H1 (cell line): ENCODE data around the gene SEMA3D.

ENCODE experiments used
- RAD21 ChIP-seq, 2 experiments: IDR thresholded peaks in 1 of 2; conservative IDR thresholded peaks in 1 of 2; 2 replicates each; pipeline ENCODE4 v1.6.1; 2011; ENCODE audit warnings: low read depth in 2 of 2, low read length in 2 of 2, improper control_type of control experiment in 1 of 2, inconsistent platforms in 1 of 2, mild to moderate bottlenecking in 1 of 2, moderate library complexity in 1 of 2
- RNF2 ChIP-seq: fragments of 200-900, 300-1000 bp; sonication (generic); IDR thresholded peaks from 2 replicates; pipeline ENCODE4 v1.7.1; 2016; ENCODE audit warnings: borderline replicate concordance, low read depth, mild to moderate bottlenecking, antibody characterized with exemption, low read length; ENCODE audit not compliant: poor library complexity, severe bottlenecking; ENCODE audit errors: missing control alignments

GRCh38 chr7:85232068-85232467 is 45.2 kb upstream of the SEMA3D start:
- TF ChIP-seq RNF2 (no peak), RAD21 (IDR thresholded peaks at IDR 0.05 in 1 of 2, conservative IDR thresholded peaks at IDR 0.05 in 1 of 2; ENCODE audit: low read depth in 2 of 2, low read length in 2 of 2) (no peak)
